Right forelimb (tissue), 1 donor: ENCODE data around the gene RAB39A.

Experiments
- DNase-seq: peaks from one replicate; pipeline ENCODE4 v3.0.0-alpha.2; 2018

The RAB39A gene

GRCh38 chr11:107963091-107963490 lies 34.8 kb downstream of the RAB39A start:
- DNase-seq = no peak

DNA sequence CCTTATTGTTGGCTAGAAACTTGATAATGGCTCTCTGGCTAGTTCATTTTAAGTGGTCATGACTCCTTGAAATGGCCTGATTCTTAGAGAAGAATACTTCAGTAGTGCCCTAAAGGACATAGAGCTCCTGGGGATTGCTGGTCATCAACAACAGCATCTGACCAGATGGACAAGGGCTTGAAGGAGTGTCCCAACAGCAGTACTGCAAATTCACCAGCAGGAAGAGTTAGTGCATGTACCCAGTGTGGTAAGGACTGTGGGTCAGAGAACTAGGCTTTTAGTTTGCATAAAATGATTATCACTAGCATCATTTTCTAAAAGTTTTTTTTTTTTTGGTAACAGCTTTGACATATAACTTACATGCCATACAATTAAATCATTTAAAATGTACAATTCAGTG lies 41.0 kb downstream of the RAB39A start:
- no peak for DNase-seq

- no peak for DNase-seq
These were observed 41.8 kb downstream of the RAB39A start for GRCh38 chr11:107970049-107970448.

DNA sequence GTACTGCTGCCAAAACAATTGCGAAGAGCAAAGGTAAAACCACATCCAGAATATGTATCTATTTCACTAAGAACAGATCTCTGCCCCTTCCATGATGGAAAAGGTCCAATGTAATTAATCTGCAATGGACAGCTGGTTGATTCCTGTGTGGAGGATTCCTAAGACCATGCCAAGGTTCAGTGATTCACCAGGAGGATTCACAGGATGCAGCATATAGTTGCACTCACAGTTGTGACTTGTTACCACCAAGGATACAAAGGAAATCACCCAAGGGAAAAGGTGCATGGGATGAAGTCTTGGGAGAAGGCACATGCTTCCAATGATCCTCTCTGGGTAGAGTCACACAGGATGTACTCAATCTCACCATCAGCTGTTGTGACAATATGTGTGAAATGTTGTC lies 45.4 kb downstream of the RAB39A start:
- DNase-seq = no peak

DNA sequence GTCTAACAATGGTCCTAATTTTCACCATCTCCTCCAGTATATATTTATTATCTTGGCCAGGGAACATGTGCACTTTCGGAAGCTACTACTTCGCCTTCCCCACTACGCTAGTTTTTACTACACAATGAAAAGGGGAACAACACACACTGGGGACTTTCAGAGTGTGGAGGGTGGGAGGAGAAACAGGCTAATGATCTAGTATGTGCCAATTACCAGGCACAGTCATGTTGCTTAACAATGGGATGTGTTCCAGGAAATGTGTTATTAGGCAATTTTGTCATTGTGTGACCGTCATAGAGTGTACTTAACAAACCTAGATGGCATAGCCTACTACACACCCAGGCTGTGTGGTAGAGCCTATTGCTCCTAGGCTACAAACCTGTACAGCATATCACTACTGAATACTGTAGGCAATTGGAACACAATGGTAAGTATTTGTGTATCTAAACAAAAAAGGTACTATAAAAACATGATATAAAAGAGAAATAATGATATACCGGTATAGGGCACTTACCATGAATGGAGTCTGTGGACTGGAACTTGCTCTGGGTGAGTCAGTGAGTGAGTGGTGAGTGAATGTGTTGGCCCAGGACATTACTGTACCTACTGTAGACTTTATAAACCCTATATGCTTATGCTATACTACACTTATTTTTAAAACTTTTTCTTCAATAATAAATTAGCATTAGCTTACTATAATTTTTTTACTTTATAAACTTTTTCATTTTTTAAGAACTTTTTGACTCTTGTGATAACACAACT lies 60.3 kb downstream of the RAB39A start:
- no peak for DNase-seq

DNA sequence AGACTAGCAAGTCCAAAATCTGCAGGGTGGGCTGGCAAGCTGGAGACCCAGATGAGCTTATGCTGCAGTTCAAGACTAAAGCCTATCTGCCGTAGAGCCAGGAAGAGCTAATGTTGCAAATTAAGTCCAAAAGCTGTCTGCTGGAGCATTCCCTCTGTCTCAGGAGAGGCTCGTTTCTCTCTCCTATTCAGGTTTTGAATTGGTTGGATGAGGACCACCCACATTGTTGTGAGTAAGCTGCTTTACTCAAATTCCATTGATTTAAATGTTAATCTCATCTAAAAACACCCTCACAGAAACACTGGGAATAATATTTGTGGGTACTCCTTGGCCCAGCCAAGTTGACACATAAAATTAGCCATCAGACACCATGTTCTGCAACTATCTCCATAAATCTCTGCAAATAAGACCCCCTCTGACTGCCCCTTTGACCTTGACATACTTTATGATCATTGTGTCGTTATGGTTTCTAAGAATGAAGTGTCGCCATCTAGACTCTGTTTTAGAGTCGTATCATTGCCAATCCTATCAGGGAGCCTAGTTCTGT lies 63.7 kb downstream of the RAB39A start:
- no peak for DNase-seq

DNA sequence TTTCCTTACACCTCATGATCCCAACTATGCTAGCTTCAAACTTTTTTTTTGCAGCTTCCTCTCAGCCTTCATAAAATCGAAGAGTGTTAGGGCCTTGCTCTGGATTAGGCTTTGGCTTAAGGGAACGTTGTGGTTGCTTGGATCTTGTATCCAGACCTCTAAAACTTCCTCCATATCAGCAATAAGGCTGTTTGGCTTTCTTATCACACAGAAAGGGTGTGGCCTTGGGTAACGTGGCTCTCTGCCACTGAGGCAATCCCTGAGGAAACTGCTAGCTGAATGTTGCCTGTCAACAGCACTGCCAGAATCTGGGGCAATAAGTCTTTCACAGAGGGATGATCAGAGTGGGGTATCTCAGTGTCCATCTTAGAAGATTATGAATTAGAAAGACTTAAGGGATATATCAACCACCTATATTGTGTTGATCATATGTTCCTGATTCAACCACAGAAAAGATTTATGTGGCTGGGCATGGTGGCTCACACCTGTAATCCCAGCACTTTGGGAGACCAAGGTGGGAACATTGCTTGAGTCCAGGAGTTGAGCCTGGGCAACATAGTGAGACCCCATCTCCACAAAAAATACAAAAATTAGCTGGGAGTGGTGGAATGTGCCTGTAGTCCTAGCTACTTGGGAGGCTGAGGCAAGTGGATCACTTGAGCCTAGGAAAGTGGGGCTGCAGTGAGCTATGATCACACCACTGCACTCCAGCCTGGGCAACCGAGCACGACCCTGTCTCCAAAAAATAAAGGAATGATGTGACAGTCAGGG lies 67.9 kb downstream of the RAB39A start:
- no peak for DNase-seq

DNA sequence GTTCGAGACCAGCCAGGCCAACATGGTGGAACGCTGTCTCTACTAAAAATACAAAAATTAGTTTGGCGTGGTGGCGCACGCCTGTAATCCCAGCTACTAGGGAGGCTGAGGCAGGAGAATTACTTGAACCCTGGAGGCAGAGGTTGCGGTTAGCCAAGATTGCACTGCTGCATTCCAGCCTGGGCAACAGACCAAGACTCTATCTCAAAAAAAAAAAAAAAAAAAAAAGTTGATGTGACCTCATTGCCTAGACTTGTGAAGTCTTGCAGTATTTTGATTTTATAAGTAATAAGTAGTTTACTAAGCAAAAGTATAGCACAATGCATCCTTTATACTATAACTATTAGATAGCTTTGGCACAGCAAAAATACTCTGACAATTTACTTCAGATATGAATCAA lies 70.5 kb downstream of the RAB39A start:
- no peak for DNase-seq

- DNase-seq = peak; percentile 43
These were observed 71.7 kb downstream of the RAB39A start for GRCh38 chr11:107999759-108000455.

GRCh38 chr11:108002476-108002875 lies 74.2 kb downstream of the RAB39A start:
- no peak for DNase-seq

DNA sequence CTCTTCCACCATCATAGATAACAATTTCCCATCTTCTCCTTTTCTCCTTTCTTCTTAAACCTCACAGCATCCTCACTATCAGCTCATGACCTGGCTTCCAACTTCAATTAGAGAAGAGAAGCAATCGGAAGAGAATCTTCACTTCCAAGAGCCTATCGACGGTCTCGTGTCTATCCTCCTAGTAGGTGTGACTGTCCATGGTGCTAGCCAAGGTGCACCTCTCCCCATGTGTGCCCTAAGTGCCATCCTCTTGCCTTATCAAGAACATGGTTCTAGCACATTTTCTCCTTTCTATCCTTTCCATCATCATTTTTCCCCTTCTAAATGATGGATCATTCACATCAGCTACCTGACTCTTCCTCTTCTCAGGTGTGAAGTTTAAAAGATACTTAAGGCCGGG lies 75.4 kb downstream of the RAB39A start:
- no peak for DNase-seq

- no peak for DNase-seq
These were observed 79.6 kb downstream of the RAB39A start for GRCh38 chr11:108007819-108008218.

- DNase-seq = peak; percentile 96
These were observed 80.6 kb downstream of the RAB39A start, which contains the start of gene CUL5 for GRCh38 chr11:108008656-108009496. Gene CUL5, plus strand, starts transcription at chr11:108008898. Its CDS starts 451 bp downstream, at chr11:108009349.

DNA sequence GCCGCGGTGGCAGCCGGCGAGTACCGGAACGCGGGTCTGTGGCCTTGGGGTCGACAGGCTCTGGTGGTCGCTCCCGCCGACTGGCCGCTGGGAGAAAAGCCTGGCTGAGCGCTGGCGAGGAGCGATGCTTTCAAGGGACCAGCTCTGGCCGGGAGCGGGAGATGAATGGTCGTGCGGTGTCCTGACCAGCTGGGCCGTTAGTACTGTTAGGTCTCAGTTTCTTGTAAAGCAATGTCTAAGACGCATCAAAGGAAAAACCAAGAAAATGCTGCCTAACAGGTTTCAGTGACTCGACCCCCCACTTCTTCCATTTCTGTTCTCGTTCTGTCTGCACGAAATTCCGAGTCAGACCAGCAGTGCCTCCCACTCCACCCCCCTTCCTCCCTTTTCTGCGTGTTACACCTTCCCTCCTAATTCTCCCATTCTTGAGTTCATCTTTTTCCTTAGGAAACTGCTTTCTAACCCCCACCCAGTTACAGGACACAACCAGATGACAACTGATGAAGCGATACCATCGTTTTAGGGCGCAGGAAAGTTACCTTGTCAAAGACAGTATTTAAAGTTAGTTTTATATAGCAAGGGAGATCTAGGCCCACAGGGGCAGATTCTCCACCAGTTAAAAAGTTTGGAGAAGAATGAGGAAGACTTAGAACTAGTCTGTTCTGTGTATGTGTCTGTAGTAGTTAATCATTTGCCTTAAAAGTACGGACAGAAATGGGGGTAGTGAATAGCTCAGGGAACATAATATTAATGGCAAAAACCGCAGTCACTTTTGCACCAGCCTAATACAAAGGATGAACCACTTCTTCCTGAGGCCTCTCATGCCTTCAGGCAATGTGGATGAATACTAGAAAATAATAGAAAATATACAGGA lies 81.5 kb downstream of the RAB39A start:
- no peak for DNase-seq

DNA sequence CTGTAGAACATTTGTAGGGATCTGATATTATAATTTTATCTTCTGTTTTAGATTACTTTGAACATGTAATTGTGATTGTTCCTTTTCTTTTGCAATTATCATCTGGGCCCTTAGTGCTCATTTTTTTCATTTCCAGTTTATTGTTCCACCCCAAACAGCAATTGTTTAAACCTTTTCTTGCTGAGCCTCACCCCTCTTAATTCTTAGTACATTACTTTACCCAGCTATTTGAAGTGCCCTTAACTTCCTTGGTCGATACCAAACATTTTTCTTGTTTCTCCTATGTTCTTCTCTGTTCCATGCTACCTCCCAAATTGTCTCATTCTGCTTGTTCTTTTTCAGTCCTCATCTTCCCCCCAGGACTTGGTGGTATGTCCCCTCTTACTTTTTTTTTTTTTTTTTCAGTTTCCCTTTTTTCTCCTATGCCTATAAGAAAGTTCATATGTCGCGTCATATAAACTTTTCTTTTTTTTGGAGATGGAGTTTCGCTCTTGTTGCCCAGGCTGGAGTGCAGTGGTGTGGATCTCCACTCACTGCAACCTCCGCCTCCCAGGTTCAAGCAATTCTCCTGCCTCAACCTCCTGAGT lies 84.0 kb downstream of the RAB39A start:
- DNase-seq = no peak
